IPS-20b (cell line): ENCODE measurements around the gene PARD3.

Experiments
- H3K27ac ChIP-seq: one replicate; pipeline ENCODE4 v1.5.1; 2013; ENCODE audit warnings: low read length
- H3K27me3 ChIP-seq: 2 replicates; pipeline ENCODE4 v1.6.1; 2013; ENCODE audit warnings: mild to moderate bottlenecking, low read length, inconsistent platforms; ENCODE audit not compliant: insufficient read depth
- H3K36me3 ChIP-seq: 2 replicates; pipeline ENCODE4 v1.6.1; 2013; ENCODE audit warnings: low read depth, mild to moderate bottlenecking, inconsistent platforms, low read length, moderate library complexity; ENCODE audit not compliant: insufficient read depth
- H3K4me1 ChIP-seq: 2 replicates; pipeline ENCODE4 v1.6.1; 2013; ENCODE audit warnings: mild to moderate bottlenecking, control low read depth, inconsistent platforms, low read length, moderate library complexity; ENCODE audit not compliant: insufficient read depth
- H3K4me3 ChIP-seq: 2 replicates; pipeline ENCODE4 v1.5.1; 2013; ENCODE audit warnings: mild to moderate bottlenecking, low read length, inconsistent platforms
- H3K9ac ChIP-seq: 2 replicates; pipeline ENCODE4 v1.6.1; 2013; ENCODE audit warnings: low read depth, mild to moderate bottlenecking, inconsistent platforms, low read length, moderate library complexity
- H3K9me3 ChIP-seq: 2 replicates; pipeline ENCODE4 v1.6.1; 2013; ENCODE audit warnings: mild to moderate bottlenecking, low read depth, low read length, inconsistent platforms; ENCODE audit not compliant: insufficient read depth

The PARD3 gene

DNA sequence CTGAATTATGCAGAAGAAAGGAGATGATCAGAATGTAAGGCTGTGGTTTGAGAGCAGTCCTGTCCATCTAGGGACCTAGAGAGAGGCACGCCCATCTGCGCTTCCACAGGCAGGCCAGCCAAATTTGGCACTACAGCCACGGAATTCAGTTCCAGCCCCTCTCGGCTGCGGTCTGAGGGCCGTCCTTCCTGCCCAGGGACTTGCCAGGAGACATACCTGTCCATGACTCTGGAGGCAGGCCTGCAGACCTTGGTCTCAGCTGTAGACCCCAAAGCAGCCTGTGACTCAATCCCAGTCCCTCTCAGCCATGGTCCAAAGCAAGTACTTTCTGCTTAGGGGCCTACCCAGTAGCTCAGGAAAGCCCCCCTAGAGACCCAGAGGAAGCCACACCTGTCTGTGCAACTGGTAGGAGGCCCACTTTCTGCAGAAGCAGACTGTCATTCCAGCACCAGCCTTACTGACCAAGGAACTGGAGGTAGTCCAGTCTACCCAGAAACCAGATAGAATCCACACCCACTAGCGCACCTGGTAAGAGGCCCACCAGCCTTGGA lies 720.9 kb downstream of the PARD3 start:
- no peaks in the 10 kb centered on the region for H3K36me3 ChIP-seq
- no peaks in the 10 kb centered on the region for H3K4me1 ChIP-seq
- no peaks in the 10 kb centered on the region; the same call in 1 of the 2 replicates for H3K9me3 ChIP-seq

GRCh38 chr10:34092891-34093290 lies 722.2 kb downstream of the PARD3 start:
- H3K4me3 ChIP-seq, result no peak overlapping the region
- no peak overlapping the region for H3K27ac ChIP-seq

More for the DNA sequence above, 720.9 kb downstream of the PARD3 start:
- no peak overlapping the region for H3K9ac ChIP-seq
- H3K4me3 ChIP-seq, result no peak overlapping the region
- H3K27me3 ChIP-seq, result no peaks in the 10 kb centered on the region
- no peak overlapping the region for H3K27ac ChIP-seq

GRCh38 chr10:34091635-34092195 lies 723.4 kb downstream of the PARD3 start:
- H3K36me3 ChIP-seq, result no peaks in the 10 kb centered on the region
- no peaks in the 10 kb centered on the region; the same call in 1 of the 2 replicates for H3K9me3 ChIP-seq
- no peak overlapping the region for H3K27ac ChIP-seq
- H3K4me3 ChIP-seq, result no peak overlapping the region
- no peak overlapping the region for H3K9ac ChIP-seq
- H3K4me1 ChIP-seq, result no peaks in the 10 kb centered on the region
- no peaks in the 10 kb centered on the region for H3K27me3 ChIP-seq

More at GRCh38 chr10:34092891-34093290, 722.2 kb downstream of the PARD3 start:
- Histone ChIP-seq H3K27me3 (no peaks in the 10 kb centered on the region), H3K9me3 (no peaks in the 10 kb centered on the region; the same call in 1 of the 2 replicates), H3K36me3 (no peaks in the 10 kb centered on the region), H3K9ac (no peak overlapping the region), H3K4me1 (no peaks in the 10 kb centered on the region)

GRCh38 chr10:34089253-34089652 lies 725.8 kb downstream of the PARD3 start:
- Histone ChIP-seq H3K4me1 (no peaks in the 10 kb centered on the region), H3K4me3 (no peak overlapping the region), H3K27me3 (no peaks in the 10 kb centered on the region), H3K9me3 (no peaks in the 10 kb centered on the region), H3K27ac (no peak overlapping the region), H3K9ac (no peak overlapping the region), H3K36me3 (no peaks in the 10 kb centered on the region)

DNA sequence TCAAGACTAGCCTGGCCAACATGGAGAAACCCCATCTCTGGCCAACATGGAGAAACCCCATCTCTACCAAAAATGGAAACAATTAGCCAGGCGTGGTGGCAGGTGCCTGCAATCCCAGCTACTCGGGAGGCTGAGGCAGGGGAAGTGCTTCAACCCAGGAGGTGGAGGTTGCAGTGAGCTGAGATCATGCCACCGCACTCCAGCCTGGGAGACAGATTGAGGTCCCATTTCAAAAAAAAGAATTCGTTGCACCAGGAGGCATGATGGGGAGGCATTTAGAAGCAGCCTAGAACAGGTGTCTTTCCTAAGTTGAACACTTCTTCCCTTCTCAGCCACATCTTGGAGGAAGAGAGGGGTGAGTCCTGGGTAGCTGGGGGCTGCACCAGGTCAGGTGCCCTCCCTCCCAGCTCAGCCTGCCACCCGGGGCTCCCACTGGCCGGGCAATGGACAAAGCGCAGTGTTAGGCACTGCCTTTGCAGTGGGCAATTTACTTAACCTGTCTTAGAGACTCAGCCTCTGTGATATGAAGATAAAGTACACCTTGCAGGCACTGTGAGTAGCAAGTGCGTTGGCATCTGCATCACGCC lies 726.8 kb downstream of the PARD3 start:
- Histone ChIP-seq H3K27me3 (no peaks in the 10 kb centered on the region), H3K4me1 (no peaks in the 10 kb centered on the region), H3K9ac (no peak overlapping the region), H3K36me3 (no peaks in the 10 kb centered on the region), H3K27ac (no peak overlapping the region), H3K4me3 (no peak overlapping the region), H3K9me3 (no peaks in the 10 kb centered on the region)

DNA sequence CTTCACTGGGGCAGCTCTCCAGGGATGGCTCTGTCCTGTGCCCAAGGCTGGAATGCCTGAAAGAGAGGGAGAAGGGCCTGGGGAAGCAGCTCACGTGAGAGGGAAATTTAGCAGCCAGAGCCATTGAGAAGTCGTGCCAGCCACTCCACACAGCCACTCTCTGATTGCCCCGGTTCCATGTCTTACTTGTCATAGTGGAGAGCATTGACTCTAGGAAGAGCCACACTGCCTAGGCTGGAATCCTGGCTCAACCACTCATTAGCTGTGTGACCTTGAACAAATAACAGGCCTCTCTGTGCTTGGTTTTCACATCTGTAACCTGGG lies 728.0 kb downstream of the PARD3 start:
- Histone ChIP-seq H3K9ac (no peak overlapping the region), H3K4me3 (no peak overlapping the region), H3K27me3 (no peaks in the 10 kb centered on the region), H3K9me3 (no peaks in the 10 kb centered on the region), H3K27ac (no peak overlapping the region), H3K36me3 (no peaks in the 10 kb centered on the region), H3K4me1 (no peaks in the 10 kb centered on the region)

DNA sequence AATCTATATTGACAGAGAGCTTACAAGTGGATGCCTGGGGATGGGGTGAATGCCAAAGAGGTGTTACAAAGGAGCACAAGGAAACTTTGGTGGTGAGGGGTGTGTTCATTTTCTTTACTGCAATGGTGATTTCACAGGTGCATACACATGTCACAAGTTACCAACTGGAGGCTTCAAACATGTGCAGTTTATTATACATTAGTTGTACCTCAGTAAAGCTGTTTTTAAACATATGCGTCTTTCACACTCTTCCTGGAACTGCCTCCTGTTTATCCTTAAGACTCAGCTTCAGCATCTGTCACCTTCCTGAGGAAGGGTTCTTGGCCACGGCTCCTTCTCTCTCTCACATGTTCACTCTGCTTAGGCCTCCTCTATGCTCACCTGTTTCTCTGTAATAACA lies 731.5 kb downstream of the PARD3 start:
- H3K4me3 ChIP-seq, result no peak overlapping the region
- H3K27me3 ChIP-seq, result no peaks in the 10 kb centered on the region; the same call in 1 of the 2 replicates
- H3K27ac ChIP-seq, result no peak overlapping the region
- H3K36me3 ChIP-seq, result no peaks in the 10 kb centered on the region
- no peaks in the 10 kb centered on the region for H3K9me3 ChIP-seq
- no peaks in the 10 kb centered on the region for H3K4me1 ChIP-seq
- H3K9ac ChIP-seq, result no peak overlapping the region

DNA sequence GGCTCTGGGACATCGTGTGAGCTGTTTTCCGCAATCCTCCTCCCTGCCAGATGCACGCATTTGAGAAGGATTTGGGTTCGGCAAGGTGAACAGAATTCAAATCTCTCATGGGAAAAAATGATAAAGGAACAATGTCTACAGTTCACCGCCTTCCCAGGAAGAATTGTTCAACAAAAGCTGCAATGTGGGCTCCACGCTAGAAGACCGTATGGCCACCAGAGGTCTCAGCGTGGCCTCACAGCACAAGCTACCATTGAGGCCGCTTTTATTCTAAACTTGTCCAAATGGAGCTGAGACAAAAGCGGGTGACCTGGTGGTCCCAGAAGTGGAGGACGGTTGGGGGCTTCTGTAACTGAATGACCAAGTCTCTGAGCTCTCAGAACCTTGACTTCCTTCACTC lies 733.1 kb downstream of the PARD3 start:
- no peak overlapping the region for H3K9ac ChIP-seq
- H3K27me3 ChIP-seq, result no peaks in the 10 kb centered on the region; the same call in 1 of the 2 replicates
- H3K4me3 ChIP-seq, result no peak overlapping the region
- no peaks in the 10 kb centered on the region for H3K9me3 ChIP-seq
- no peak overlapping the region for H3K27ac ChIP-seq
- H3K36me3 ChIP-seq, result no peaks in the 10 kb centered on the region
- H3K4me1 ChIP-seq, result no peaks in the 10 kb centered on the region

GRCh38 chr10:34081347-34081743 lies 733.8 kb downstream of the PARD3 start:
- Histone ChIP-seq H3K4me3 (no peak overlapping the region), H3K9me3 (no peaks in the 10 kb centered on the region)

DNA sequence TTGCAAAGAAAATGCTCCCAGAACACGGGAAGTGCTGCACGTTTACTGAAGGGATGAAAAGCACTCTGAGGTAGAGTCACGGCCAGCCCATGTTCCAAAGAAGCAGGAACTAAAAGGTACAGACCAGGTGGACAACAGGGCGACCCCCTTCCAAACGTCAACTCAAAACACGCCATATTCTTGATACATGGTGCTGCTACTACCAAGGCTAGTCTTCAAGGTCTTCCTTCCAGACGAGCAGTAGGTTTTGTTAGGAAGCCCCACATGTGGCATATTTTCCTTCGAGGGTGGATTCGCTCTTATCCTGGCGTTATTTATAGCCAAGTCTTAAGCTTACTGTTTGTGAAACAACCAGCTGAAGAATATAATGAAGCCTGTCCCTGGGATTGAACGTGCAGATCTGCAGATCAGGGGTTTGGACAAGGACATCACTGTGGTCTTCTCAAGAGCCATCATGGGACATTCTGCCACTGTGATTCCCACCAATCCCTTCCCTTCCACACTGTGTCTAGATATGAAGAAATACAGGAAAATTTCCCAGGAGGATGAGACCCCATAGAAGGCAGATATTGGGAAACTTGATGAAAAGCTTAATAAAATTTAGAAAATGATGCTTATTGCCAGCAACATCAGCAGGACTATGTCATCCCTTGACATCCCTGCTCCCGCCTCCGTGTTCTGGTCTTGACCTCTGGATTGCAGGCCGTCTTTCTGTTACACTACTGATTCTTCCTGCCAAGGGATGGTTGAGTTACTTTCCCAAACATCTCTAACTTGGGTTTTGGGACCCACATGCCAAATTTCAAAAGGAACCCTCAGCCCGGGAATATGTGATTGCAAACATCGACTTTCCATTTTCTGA lies 734.4 kb downstream of the PARD3 start:
- Histone ChIP-seq H3K27ac (no peak overlapping the region), H3K9me3 (no peaks in the 10 kb centered on the region), H3K36me3 (no peaks in the 10 kb centered on the region), H3K4me1 (no peaks in the 10 kb centered on the region), H3K9ac (no peak overlapping the region), H3K4me3 (no peak overlapping the region), H3K27me3 (no peaks in the 10 kb centered on the region; the same call in 1 of the 2 replicates)

More at GRCh38 chr10:34081347-34081743, 733.8 kb downstream of the PARD3 start:
- Histone ChIP-seq H3K27ac (no peak overlapping the region), H3K27me3 (no peaks in the 10 kb centered on the region; the same call in 1 of the 2 replicates), H3K9ac (no peak overlapping the region), H3K36me3 (no peaks in the 10 kb centered on the region), H3K4me1 (no peaks in the 10 kb centered on the region)

GRCh38 chr10:34079702-34080484 lies 735.2 kb downstream of the PARD3 start:
- no peak overlapping the region for H3K27ac ChIP-seq
- H3K4me3 ChIP-seq, result no peak overlapping the region
- H3K9ac ChIP-seq, result no peak overlapping the region
- H3K9me3 ChIP-seq, result no peaks in the 10 kb centered on the region
- no peaks in the 10 kb centered on the region for H3K4me1 ChIP-seq
- no peaks in the 10 kb centered on the region for H3K36me3 ChIP-seq
- H3K27me3 ChIP-seq, result no peaks in the 10 kb centered on the region; the same call in 1 of the 2 replicates
